ENCODE results near the gene CDK5RAP1.

Gene CDK5RAP1

DNA sequence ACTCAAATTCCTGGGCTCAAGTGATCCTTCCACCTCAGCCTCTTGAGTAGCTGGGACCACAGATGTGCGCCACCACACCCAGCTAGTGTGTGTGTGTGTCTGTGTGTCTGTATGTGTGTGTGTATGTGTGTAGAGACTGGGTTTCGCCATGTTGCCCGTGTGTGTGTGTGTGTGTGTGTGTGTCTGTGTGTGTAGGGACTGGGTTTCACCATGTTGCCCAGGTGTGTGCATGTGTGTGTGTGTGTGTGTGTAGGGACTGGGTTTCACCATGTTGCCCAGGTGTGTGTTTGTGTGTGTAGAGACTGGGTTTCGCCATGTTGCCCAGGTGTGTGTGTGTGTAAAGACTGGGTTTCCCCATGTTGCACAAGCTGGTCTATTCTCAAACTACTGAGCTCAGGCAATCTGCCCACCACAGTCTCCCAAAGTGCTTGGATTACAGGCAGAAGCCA is 28.3 kb downstream of the CDK5RAP1 start:
- TF ChIP-seq, protein P1, sequence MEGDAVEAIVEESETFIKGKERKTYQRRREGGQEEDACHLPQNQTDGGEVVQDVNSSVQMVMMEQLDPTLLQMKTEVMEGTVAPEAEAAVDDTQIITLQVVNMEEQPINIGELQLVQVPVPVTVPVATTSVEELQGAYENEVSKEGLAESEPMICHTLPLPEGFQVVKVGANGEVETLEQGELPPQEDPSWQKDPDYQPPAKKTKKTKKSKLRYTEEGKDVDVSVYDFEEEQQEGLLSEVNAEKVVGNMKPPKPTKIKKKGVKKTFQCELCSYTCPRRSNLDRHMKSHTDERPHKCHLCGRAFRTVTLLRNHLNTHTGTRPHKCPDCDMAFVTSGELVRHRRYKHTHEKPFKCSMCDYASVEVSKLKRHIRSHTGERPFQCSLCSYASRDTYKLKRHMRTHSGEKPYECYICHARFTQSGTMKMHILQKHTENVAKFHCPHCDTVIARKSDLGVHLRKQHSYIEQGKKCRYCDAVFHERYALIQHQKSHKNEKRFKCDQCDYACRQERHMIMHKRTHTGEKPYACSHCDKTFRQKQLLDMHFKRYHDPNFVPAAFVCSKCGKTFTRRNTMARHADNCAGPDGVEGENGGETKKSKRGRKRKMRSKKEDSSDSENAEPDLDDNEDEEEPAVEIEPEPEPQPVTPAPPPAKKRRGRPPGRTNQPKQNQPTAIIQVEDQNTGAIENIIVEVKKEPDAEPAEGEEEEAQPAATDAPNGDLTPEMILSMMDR (IDR thresholded peaks at IDR 0.05; ENCODE audit: low read depth, low read length) = no peak
- peak; percentile 2 for DNase-seq (ENCODE audit: extremely low read depth, low read depth)

DNA sequence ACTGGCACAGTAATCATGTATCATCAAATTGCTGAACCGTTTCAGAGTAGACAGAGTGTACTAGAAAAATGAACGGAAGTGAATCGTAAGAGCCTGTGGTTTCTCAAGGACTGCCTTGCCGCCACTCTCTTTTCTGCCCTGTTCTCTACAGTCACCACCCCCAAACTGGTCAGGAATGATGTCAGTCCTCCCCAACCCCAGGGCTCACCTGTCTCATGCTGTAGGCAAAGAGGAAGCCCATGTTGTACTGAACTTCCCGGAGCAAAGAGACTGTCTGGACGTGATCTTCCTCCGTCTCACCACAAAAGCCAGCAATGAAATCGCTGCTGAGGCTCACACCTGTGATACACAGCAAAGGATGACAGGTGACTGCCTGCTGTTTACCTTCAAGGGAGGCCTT is 31.0 kb downstream of the CDK5RAP1 start:
- DNase-seq (ENCODE audit: extremely low read depth, low read depth) = no peak
- TF ChIP-seq, protein P1 (IDR thresholded peaks at IDR 0.05; ENCODE audit: low read depth, low read length) = no peak

DNA sequence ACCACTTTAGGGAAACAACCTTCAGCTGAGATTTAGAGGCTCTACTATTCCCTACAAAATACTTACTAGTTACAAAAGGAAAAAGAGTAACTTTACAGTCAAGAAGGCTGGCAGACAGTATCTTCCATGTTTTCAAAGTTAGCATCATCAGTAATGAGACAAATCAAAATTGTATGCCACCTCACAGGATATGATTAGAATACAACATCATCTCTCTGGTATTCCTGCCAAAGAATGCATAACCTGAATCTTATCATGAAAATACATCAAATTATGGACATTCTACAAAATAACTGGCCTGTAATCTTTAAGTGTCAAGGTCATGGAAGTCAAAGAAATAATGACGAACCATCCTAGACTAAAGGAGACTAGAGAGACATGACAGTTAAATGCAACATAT is 38.4 kb downstream of the CDK5RAP1 start:
- DNase-seq (ENCODE audit: extremely low read depth, low read depth) = no peak

DNA sequence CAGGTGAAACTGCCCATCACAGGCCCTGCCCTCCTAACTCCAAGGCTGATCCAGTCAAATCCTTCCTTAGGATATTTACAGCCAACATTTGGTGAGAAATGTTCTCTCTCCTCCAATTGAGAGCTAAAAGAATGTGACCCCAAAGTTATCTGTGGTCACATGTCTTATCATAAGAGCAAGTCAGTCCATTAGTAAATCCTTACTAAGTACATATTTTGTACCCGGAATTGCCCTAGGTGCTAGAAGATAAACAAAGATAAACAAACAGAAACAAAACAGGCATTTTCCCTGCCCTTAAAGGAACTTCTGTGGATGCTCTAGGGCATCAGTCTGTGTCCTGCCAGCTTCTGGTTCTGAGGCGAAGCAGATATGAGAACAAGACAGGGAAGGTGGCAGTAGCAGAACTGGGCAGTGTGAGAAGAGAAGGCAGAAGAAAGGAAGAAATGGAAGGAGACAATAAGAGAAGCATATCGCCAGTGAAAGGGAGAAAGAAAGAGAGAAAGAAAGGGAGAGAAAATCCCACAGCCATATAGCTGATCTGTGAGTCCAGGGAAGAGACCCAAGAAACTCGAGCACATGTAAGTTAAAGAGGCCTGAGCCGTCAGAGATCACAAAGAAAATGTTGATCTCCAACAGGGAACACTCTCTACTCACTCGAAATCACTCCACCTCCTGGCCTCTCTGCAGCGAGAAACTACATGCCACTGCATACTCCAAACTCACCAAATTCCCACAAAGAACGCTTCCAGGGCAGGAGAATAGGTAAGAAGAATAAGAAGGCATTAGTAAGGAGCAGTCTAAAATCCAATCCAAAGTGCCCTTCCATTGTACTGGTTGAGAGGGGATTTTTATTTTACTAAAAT is 41.7 kb downstream of the CDK5RAP1 start:
- DNase-seq (ENCODE audit: extremely low read depth, low read depth) = no peak

More for the DNA sequence above, 38.4 kb downstream of the CDK5RAP1 start:
- TF ChIP-seq, protein P1 (IDR thresholded peaks at IDR 0.05; ENCODE audit: low read depth, low read length) = no peak

DNA sequence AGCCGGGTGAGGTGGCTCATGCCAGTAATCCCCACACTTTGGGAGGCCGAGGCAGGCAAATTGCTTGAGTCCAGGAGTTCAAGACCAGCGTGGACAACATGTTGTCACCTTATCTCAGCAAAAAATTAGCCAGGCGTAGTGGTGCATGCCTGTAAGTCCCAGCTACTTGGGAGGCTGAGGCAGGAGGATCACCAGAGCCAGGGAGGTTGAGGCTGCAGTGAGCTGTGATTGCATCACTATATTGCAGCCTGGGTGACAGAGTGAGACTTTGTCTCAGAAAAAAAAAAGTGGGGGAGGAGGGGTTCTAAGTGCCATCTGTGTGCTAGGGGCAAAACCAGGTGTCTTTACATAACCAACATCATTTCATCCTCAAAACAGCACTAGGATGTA is 48.3 kb downstream of the CDK5RAP1 start:
- DNase-seq (ENCODE audit: extremely low read depth, low read depth) = no peak
- TF ChIP-seq, protein P1 (IDR thresholded peaks at IDR 0.05; ENCODE audit: low read depth, low read length) = no peak

More for the DNA sequence above, 41.7 kb downstream of the CDK5RAP1 start:
- TF ChIP-seq, protein P1 (IDR thresholded peaks at IDR 0.05; ENCODE audit: low read depth, low read length) = no peak

DNA sequence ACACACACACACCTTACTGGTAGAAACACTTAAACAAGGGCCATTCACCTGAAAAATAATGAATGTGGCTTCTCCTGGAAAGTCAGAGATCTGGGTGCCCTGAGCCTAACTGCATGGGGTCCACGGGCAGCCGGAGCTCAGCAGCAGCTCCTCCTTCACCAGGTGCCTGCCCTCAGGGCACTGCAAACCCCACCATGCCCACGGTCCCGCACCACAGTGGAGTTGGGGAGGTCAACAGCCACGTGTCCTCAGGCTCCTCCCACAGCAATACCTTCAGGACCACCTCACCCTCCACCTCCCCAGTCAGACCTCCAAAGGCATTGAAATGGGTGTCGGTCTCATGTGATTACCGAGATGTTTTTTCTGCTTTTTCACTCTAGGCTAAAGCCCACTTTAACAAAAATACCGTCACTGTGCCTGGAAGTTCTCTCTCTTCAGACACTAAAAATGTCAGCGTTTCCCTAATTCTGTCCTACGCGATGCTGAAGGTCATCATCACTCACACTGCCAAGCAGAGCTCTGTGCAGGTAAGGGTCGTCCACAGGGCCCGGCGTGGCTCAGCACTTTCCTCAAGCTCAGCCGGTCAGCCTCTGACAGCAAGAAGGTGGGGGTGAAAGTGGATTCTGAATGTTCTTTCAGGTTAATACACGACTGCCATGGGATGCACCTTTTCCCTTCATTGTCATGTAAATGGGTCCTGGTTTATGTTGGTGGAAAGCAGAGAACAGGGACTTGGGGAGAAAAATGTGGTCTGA is 48.9 kb downstream of the CDK5RAP1 start:
- DNase-seq (ENCODE audit: extremely low read depth, low read depth) = no peak
- TF ChIP-seq, protein P1 (IDR thresholded peaks at IDR 0.05; ENCODE audit: low read depth, low read length) = no peak

DNA sequence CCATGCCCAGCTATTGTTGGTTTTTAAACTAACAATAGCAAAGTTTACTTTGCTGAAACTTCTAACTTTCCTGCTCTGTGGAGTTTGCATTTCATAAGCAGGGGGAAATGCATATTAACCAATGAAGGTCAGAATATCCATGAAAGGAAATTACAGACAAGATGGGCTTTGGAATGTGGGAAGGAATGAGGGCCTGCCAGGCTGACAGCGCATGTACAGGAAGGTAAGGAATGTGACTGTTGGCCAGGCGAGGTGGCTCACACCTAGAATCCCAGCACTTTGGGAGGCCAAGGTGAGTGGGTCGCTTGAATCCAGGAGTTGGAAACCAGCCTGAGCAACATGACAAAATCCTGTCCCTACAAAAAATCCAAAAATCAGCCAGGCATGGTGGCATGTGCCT is 49.6 kb downstream of the CDK5RAP1 start:
- TF ChIP-seq, protein P1 (IDR thresholded peaks at IDR 0.05; ENCODE audit: low read depth, low read length) = no peak
- DNase-seq (ENCODE audit: extremely low read depth, low read depth) = no peak

Data from AG09319 (cell line).